Calu3 (cell line): ENCODE results near the gene ZC3H6. TPM values are rescaled to one million over a fixed set of nuclear protein-coding genes. Genes with fewer than 3 reads are reported as not detected.
"Not testable (repeated sequence)": the region's sequence is repeated elsewhere in the genome, so short reads cannot be mapped to it uniquely, and the experiment has no call there.

Source experiments
- BruUV-seq: library from RNA; stranded (reverse); fragments of 400-500 nt; replicated peaks from 2 replicates; lab custom pipeline; 2021; lab: Mats Ljungman, UMichigan
- CTCF ChIA-PET: fragments of 300-600 bp; sonication (Branson Sonifier 250); formaldehyde crosslinking; loops from one replicate; lab custom pipeline; 2022; ENCODE audit warnings: antibody characterized with exemption; lab: Charles Lee
- DNase-seq: peaks from one replicate; pipeline ENCODE4 v3.0.0; 2022
- H3K27ac Mint-ChIP-seq: one replicate; pipeline ENCODE4 v1.8.0; 2022; ENCODE audit warnings: mixed read lengths; ENCODE audit not compliant: unreplicated experiment
- H3K27me3 Mint-ChIP-seq: one replicate; pipeline ENCODE4 v1.8.0; 2022; ENCODE audit warnings: mixed read lengths; ENCODE audit not compliant: unreplicated experiment
- H3K36me3 Mint-ChIP-seq: one replicate; pipeline ENCODE4 v1.8.0; 2022; ENCODE audit warnings: mild to moderate bottlenecking, moderate library complexity, mixed read lengths; ENCODE audit not compliant: insufficient read depth, unreplicated experiment
- H3K4me1 Mint-ChIP-seq: one replicate; pipeline ENCODE4 v1.8.0; 2022; ENCODE audit warnings: mild to moderate bottlenecking, low read depth, mixed read lengths; ENCODE audit not compliant: unreplicated experiment
- H3K4me3 Mint-ChIP-seq: one replicate; pipeline ENCODE4 v1.8.0; 2022; ENCODE audit warnings: mild to moderate bottlenecking, low read depth, moderate library complexity, mixed read lengths; ENCODE audit not compliant: unreplicated experiment
- H3K9me3 Mint-ChIP-seq: one replicate; pipeline ENCODE4 v1.8.0; 2022; ENCODE audit warnings: low read depth, mixed read lengths; ENCODE audit not compliant: unreplicated experiment
- intact Hi-C: fragments of 100-400 bp; cut with micrococcal nuclease; formaldehyde crosslinking; loops from one replicate; pipeline ENCODE4 v1.10.0; 2022; ENCODE audit not compliant: unreplicated experiment
- total RNA-seq: library from RNA; stranded (reverse); gene quantifications from 2 replicates; pipeline ENCODE4 v1.2.3, GENCODE V29; 2022
- TF ChIP-seq, protein P1 (sequence below): fragments of 200-600 bp; IDR thresholded peaks from one replicate; pipeline ENCODE4 v1.8.0; 2022; ENCODE audit warnings: antibody characterized with exemption; ENCODE audit not compliant: unreplicated experiment

ZC3H6 gene
- total RNA-seq, 1 experiment from 2014 or later, result 4.4 TPM

DNA sequence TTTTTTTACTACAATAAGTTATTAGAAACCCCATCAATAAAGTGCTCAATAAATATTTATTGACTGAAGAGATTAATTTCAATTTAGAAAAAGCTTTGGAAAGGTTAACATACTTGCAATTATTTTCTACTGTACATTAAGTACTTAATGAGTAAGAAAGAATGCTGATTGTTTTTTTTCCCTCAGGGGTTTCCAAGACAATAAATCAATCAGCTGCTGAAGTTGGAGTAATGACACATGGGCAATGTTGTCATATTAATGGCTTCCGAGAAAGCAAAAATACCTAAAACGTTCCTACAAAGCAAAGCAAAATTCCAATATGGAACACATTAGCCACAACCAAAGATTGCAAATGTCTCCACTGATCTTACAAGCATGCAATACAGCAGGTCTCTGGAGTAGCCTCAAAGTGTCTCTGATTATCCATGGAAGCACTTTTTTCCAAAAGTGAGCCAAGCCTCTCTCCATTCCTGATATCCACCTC, 66.7 kb downstream of the ZC3H6 start:
- TF ChIP-seq, protein P1, sequence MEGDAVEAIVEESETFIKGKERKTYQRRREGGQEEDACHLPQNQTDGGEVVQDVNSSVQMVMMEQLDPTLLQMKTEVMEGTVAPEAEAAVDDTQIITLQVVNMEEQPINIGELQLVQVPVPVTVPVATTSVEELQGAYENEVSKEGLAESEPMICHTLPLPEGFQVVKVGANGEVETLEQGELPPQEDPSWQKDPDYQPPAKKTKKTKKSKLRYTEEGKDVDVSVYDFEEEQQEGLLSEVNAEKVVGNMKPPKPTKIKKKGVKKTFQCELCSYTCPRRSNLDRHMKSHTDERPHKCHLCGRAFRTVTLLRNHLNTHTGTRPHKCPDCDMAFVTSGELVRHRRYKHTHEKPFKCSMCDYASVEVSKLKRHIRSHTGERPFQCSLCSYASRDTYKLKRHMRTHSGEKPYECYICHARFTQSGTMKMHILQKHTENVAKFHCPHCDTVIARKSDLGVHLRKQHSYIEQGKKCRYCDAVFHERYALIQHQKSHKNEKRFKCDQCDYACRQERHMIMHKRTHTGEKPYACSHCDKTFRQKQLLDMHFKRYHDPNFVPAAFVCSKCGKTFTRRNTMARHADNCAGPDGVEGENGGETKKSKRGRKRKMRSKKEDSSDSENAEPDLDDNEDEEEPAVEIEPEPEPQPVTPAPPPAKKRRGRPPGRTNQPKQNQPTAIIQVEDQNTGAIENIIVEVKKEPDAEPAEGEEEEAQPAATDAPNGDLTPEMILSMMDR, result no peak
- no peak for DNase-seq
- H3K27me3 Mint-ChIP-seq, result no peaks in the 10 kb centered on the region
- H3K4me1 Mint-ChIP-seq, result no peaks in the 10 kb centered on the region
- no peaks in the 10 kb centered on the region for H3K9me3 Mint-ChIP-seq
- intact Hi-C loops, result no loop called here
- H3K4me3 Mint-ChIP-seq, result no peak overlapping the region
- CTCF ChIA-PET, result no interaction called here
- H3K27ac Mint-ChIP-seq, result no peak overlapping the region
- no peaks in the 10 kb centered on the region for H3K36me3 Mint-ChIP-seq
- BruUV-seq, result no TSS peak

DNA sequence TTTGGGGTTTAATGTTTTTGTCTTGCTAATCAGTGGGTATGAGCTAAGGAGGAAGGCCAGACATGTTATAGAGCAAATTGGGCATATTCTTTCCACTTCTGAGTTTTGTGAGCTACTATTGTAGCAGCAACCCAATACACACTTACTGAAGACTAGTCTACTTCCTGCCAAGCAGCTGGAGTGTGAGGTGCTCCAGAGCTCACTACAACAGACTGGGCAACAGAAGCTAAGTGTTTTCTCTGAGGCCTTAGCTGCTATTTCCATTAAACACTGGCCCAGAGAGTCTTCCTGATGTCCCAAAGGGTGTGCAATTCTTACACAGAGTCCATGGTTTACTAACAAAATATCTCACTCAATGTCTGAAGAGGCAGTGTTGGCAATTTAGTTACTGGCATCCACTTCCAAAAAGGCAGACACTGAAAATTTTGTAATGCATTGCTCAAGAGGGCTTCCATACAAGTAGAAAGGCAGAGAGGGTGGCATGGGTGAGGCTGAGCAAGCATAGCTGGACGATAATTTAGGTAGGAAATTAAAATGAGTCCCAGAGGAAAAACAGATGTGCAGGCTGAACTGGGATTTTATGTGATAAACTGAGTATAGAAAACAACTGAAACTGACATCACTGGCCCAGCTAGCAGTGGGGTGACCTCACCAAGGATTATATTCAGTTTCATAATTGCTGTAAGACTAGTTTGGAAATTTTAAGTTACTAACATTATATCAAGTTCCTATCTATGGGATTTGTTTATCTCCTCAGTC, 68.6 kb downstream of the ZC3H6 start:
- no peak overlapping the region for H3K4me3 Mint-ChIP-seq
- no peaks in the 10 kb centered on the region for H3K36me3 Mint-ChIP-seq
- intact Hi-C loops, result no loop called here
- DNase-seq, result no peak
- TF ChIP-seq, protein P1, result no peak
- BruUV-seq, result no TSS peak
- CTCF ChIA-PET, result no interaction called here
- no peaks in the 10 kb centered on the region for H3K27me3 Mint-ChIP-seq
- H3K27ac Mint-ChIP-seq, result no peak overlapping the region
- no peaks in the 10 kb centered on the region for H3K4me1 Mint-ChIP-seq
- no peaks in the 10 kb centered on the region for H3K9me3 Mint-ChIP-seq

DNA sequence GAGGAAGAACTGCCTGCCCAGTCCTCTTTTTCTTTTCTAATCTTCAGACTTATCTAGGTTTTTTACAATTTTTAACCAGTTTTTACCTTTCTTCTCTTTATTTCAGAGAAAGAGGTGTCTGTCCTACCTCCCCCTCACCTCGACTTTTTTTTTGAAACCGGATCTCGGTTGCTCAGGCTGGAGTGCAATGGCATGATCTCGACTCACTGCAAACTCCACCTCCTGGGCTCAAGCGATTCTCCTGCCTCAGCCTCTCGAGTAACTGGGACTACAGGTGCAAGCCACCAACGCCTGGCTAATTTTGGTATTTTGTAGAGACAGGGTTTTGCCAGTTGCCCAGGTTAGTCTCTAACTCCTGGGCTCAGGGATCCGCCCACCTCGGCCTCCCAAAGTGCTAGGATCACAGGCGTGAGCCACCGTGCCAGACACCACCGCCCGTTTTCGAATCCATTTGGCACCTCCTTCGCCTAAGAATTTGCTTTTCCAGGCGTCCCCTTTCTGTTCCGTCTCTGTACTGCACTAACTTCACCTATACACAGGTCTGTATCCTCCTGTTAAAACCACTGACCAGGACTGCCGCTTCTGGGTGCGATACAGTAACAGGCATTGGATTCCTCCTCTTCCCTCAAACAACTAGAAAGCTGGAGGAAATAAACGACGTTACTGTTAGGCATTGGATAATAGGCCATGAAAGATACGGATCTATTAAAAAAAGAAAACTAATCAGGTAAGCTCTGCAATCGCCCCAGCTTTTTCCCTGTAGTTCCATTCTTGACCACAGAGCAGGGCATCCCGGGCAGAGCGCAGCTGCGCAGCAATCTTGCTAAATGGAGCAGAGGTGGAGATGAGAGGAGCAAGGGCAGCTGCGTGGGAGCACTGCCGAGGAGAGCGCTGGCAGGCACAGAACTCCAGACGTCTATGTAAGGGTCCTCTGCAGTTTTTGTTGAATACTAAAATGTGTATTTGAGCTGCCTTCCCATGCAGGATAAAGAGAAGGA, 69.9 kb downstream of the ZC3H6 start:
- intact Hi-C loops, result no loop called here
- no peaks in the 10 kb centered on the region for H3K36me3 Mint-ChIP-seq
- no peak for DNase-seq
- no TSS peak for BruUV-seq
- TF ChIP-seq, protein P1, result no peak
- no peak overlapping the region for H3K27ac Mint-ChIP-seq
- no peaks in the 10 kb centered on the region for H3K9me3 Mint-ChIP-seq
- no peaks in the 10 kb centered on the region for H3K27me3 Mint-ChIP-seq
- CTCF ChIA-PET, result no interaction called here
- H3K4me3 Mint-ChIP-seq, result no peak overlapping the region
- no peaks in the 10 kb centered on the region for H3K4me1 Mint-ChIP-seq

DNA sequence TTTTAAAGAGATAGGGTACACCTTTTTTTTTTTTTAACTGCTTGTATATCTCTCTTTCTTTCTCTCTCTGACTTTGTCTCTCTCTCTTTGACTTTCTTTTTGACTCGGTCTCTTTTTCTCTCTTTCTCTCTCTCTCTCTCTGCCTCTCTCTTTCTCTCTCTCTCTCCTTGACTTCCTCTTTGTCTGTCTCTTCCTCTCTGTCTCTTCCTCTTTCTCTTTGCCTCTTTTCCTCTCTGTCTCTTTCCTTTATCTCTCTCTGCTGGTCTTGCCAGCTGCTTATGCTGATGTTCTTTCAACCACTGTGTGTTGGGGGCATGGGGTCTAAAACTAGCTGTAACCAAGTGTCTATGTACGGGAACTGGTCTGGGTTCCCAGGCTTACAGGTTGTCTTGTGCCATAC, 76.9 kb downstream of the ZC3H6 start:
- BruUV-seq, H3K36me3 Mint-ChIP-seq, DNase-seq, H3K4me1 Mint-ChIP-seq, H3K27ac Mint-ChIP-seq, H3K4me3 Mint-ChIP-seq, CTCF ChIA-PET, H3K9me3 Mint-ChIP-seq, H3K27me3 Mint-ChIP-seq, intact Hi-C loops: not testable (repeated sequence)

DNA sequence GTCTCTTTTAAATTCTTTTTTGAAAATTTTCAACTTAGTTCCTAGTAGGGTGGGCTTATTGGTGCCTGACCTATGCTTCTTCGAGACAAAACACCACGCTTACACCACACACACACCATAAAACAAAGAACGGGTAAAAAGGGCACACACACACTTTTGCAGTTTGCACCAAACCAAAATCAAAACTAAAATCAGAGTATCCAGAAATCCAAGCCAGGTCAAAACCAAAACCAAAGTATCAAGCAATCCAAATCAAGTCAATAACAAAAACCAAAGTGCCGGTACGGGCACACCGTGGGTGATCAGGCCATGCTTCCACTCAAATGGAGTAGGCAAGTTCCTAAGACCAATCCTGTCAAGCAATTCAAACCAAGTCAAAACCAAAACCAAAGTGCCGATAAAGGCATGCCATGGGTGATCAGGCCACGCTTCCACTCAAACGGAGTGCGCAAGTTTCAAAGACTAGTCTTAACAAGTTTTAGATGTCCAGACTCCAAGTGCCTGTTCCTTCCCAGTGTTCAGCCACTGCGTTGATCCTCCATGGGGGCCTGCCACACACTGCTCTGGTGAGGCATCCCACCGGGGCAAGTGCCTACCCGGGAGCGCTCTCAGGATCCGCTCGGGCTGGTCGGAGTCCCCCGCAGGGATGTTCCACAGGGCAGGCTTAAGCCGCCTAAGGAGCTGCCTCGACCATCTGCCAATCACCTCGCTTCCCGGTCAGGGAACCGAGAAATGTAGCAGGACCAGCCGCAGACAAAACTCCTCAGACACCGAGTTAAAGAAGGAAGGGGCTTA, 77.6 kb downstream of the ZC3H6 start:
- not testable (repeated sequence) for H3K36me3 Mint-ChIP-seq

DNA sequence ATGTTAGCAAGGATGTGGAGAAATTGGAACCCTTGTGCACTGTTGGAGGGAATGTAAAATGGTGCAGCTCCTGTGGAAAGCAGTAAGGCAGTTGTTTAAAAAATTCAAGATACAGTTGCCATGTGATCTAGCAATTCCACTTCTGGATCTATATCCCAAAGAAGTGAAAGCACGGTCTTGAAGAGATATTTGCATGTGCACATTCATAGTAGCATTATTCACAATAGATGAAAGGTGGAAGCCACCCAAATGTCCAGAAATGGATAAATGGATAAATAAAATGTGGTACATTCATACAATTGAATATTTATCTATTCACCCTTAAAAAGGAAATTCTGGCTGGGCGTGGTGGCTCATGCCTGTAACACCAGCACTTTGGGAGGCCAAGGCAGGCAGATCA, 78.9 kb downstream of the ZC3H6 start:
- BruUV-seq, H3K36me3 Mint-ChIP-seq, H3K27ac Mint-ChIP-seq, H3K27me3 Mint-ChIP-seq, H3K9me3 Mint-ChIP-seq, CTCF ChIA-PET, DNase-seq, intact Hi-C loops, H3K4me1 Mint-ChIP-seq, H3K4me3 Mint-ChIP-seq: not testable (repeated sequence)

More for the DNA sequence above, 77.6 kb downstream of the ZC3H6 start:
- CTCF ChIA-PET, H3K27me3 Mint-ChIP-seq, H3K4me3 Mint-ChIP-seq, H3K4me1 Mint-ChIP-seq, BruUV-seq, intact Hi-C loops, H3K27ac Mint-ChIP-seq, H3K9me3 Mint-ChIP-seq, DNase-seq: not testable (repeated sequence)
